OCI-LY1 (cell line): ENCODE data around the gene DMRTB1.

Experiments
- H2AFZ ChIP-seq: fragments of 200-600 bp; sonication (generic), shearing (Covaris generic); 2 replicates; pipeline ENCODE4 v1.6.0; 2014; ENCODE audit warnings: antibody characterized with exemption, mild to moderate bottlenecking, low read length
- H3F3A ChIP-seq: fragments of 200-600 bp; sonication (generic), shearing (Covaris generic); 2 replicates; pipeline ENCODE4 v1.6.0; 2014; ENCODE audit warnings: mild to moderate bottlenecking, antibody characterized with exemption, low read length, moderate library complexity; ENCODE audit not compliant: insufficient read depth
- H3K27ac ChIP-seq: fragments of 200-600 bp; sonication (generic); 2 replicates; pipeline ENCODE4 v1.5.1; 2014; ENCODE audit warnings: low read length, mixed run types, mild to moderate bottlenecking, low read depth; ENCODE audit not compliant: poor library complexity, severe bottlenecking
- H3K27me3 ChIP-seq: fragments of 200-600 bp; sonication (generic); 2 replicates; pipeline ENCODE4 v1.6.0; 2014; ENCODE audit warnings: antibody characterized with exemption, mild to moderate bottlenecking, low read length, moderate library complexity; ENCODE audit not compliant: insufficient read depth
- H3K36me3 ChIP-seq: fragments of 200-600 bp; sonication (generic); 2 replicates; pipeline ENCODE4 v1.6.1; 2014; ENCODE audit warnings: mild to moderate bottlenecking, antibody characterized with exemption, low read length, moderate library complexity, mixed read lengths; ENCODE audit not compliant: insufficient read depth
- H3K4me1 ChIP-seq: fragments of 200-600 bp; sonication (generic); 2 replicates; pipeline ENCODE4 v1.5.1; 2014; ENCODE audit warnings: mild to moderate bottlenecking, low read length, moderate library complexity; ENCODE audit not compliant: insufficient read depth, severe bottlenecking
- H3K4me2 ChIP-seq: fragments of 200-600 bp; sonication (generic), shearing (Covaris generic); 2 replicates; pipeline ENCODE4 v1.6.1; 2014; ENCODE audit warnings: low read length
- H3K4me3 ChIP-seq: fragments of 200-600 bp; sonication (generic); 2 replicates; pipeline ENCODE4 v1.5.1; 2014; ENCODE audit warnings: low read length, low read depth, mild to moderate bottlenecking, mixed read lengths; ENCODE audit not compliant: poor library complexity, severe bottlenecking
- H3K79me2 ChIP-seq: fragments of 200-600 bp; shearing (Covaris generic); 2 replicates; pipeline ENCODE4 v1.6.1; 2016; ENCODE audit warnings: mixed run types, low read length, mixed read lengths; ENCODE audit not compliant: insufficient read depth
- H3K9ac ChIP-seq: fragments of 200-600 bp; sonication (generic), shearing (Covaris generic); 2 replicates; pipeline ENCODE4 v1.6.1; 2014; ENCODE audit warnings: mild to moderate bottlenecking, low read length, mixed read lengths
- H3K9me2 ChIP-seq: fragments of 200-600 bp; sonication (generic), shearing (Covaris generic); 2 replicates; pipeline ENCODE4 v1.6.1; 2014; ENCODE audit warnings: low read depth, mild to moderate bottlenecking, low read length, mixed read lengths
- H3K9me3 ChIP-seq: fragments of 200-600 bp; shearing (Covaris generic); 2 replicates; pipeline ENCODE4 v1.6.1; 2014; ENCODE audit warnings: low read length, mixed read lengths
- H4K20me1 ChIP-seq: fragments of 200-600 bp; sonication (generic), shearing (Covaris generic); 2 replicates; pipeline ENCODE4 v1.6.0; 2016; ENCODE audit warnings: mild to moderate bottlenecking, low read length; ENCODE audit not compliant: insufficient read depth
- EZH2 ChIP-seq: fragments of 200-600 bp; sonication (generic), shearing (Covaris generic); IDR thresholded peaks from 2 replicates; pipeline ENCODE4 v1.8.0; 2017; ENCODE audit warnings: borderline replicate concordance, mixed run types, mild to moderate bottlenecking, antibody characterized with exemption, low read length, moderate library complexity, mixed read lengths
- TF ChIP-seq, protein P1 (sequence below): fragments of 200-600 bp; sonication (generic), shearing (Covaris generic); IDR thresholded peaks from 2 replicates; pipeline ENCODE4 v1.5.1; 2017; ENCODE audit warnings: mild to moderate bottlenecking, antibody characterized with exemption, low read length, moderate library complexity, mixed read lengths

DMRTB1 gene

GRCh38 chr1:53448241-53448841, 10.9 kb upstream of the DMRTB1 start:
- TF ChIP-seq, protein P1, sequence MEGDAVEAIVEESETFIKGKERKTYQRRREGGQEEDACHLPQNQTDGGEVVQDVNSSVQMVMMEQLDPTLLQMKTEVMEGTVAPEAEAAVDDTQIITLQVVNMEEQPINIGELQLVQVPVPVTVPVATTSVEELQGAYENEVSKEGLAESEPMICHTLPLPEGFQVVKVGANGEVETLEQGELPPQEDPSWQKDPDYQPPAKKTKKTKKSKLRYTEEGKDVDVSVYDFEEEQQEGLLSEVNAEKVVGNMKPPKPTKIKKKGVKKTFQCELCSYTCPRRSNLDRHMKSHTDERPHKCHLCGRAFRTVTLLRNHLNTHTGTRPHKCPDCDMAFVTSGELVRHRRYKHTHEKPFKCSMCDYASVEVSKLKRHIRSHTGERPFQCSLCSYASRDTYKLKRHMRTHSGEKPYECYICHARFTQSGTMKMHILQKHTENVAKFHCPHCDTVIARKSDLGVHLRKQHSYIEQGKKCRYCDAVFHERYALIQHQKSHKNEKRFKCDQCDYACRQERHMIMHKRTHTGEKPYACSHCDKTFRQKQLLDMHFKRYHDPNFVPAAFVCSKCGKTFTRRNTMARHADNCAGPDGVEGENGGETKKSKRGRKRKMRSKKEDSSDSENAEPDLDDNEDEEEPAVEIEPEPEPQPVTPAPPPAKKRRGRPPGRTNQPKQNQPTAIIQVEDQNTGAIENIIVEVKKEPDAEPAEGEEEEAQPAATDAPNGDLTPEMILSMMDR: no peak
- no peak for TF ChIP-seq EZH2
- H3K9ac ChIP-seq: no peak overlapping the region
- H3K36me3 ChIP-seq: no peaks in the 10 kb centered on the region
- H3F3A ChIP-seq: no peaks in the 10 kb centered on the region
- no peak overlapping the region for H3K4me3 ChIP-seq
- H3K9me2 ChIP-seq: no peaks in the 10 kb centered on the region
- no peaks in the 10 kb centered on the region for H3K4me1 ChIP-seq
- no peak overlapping the region for H3K27ac ChIP-seq
- H3K9me3 ChIP-seq: no peaks in the 10 kb centered on the region
- H3K79me2 ChIP-seq: no peaks in the 10 kb centered on the region
- no peak overlapping the region for H3K4me2 ChIP-seq
- H2AFZ ChIP-seq: no peak overlapping the region
- H4K20me1 ChIP-seq: no peaks in the 10 kb centered on the region
- no peaks in the 10 kb centered on the region for H3K27me3 ChIP-seq

DNA sequence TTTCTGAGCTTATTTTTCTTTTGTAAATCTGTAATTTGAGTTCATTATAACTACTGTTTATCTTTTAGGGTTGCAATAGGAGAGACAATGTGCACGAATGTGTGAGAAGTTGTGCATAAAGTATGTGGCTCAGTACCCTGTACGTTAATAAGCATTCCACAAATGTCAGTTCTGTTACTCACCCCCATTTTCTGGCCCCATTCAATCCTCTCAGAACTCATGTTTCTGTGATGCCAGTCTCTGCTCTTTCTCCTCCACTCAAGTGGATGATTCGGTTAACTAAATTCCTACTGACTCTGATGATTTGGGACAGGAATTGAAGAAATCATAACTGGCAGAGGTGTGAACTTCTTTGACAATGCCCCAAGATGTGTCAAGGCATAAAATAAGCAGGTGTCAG, 10.2 kb upstream of the DMRTB1 start:
- no peaks in the 10 kb centered on the region for H3K9me3 ChIP-seq
- no peaks in the 10 kb centered on the region for H3F3A ChIP-seq
- no peaks in the 10 kb centered on the region for H3K27me3 ChIP-seq
- no peak overlapping the region for H2AFZ ChIP-seq
- H3K9me2 ChIP-seq: no peaks in the 10 kb centered on the region
- H3K36me3 ChIP-seq: no peaks in the 10 kb centered on the region
- H4K20me1 ChIP-seq: no peaks in the 10 kb centered on the region
- H3K9ac ChIP-seq: no peak overlapping the region
- H3K4me2 ChIP-seq: no peak overlapping the region
- TF ChIP-seq EZH2: no peak
- TF ChIP-seq, protein P1: no peak
- no peak overlapping the region for H3K27ac ChIP-seq
- H3K4me3 ChIP-seq: no peak overlapping the region
- no peaks in the 10 kb centered on the region for H3K4me1 ChIP-seq
- H3K79me2 ChIP-seq: no peaks in the 10 kb centered on the region

GRCh38 chr1:53449693-53450092, 9.5 kb upstream of the DMRTB1 start:
- no peaks in the 10 kb centered on the region for H3K79me2 ChIP-seq
- H3K9ac ChIP-seq: no peak overlapping the region
- TF ChIP-seq EZH2: no peak
- TF ChIP-seq, protein P1: no peak
- H3K36me3 ChIP-seq: no peaks in the 10 kb centered on the region
- H2AFZ ChIP-seq: no peak overlapping the region
- no peaks in the 10 kb centered on the region for H3K9me3 ChIP-seq
- no peaks in the 10 kb centered on the region for H3K27me3 ChIP-seq
- no peaks in the 10 kb centered on the region for H3K4me1 ChIP-seq
- no peak overlapping the region for H3K4me2 ChIP-seq
- no peaks in the 10 kb centered on the region for H4K20me1 ChIP-seq
- no peak overlapping the region for H3K27ac ChIP-seq
- no peak overlapping the region for H3K4me3 ChIP-seq
- H3F3A ChIP-seq: no peaks in the 10 kb centered on the region
- H3K9me2 ChIP-seq: no peaks in the 10 kb centered on the region
